Measurements from ENCODE around the gene KIAA1614.

Gene KIAA1614, protein sequence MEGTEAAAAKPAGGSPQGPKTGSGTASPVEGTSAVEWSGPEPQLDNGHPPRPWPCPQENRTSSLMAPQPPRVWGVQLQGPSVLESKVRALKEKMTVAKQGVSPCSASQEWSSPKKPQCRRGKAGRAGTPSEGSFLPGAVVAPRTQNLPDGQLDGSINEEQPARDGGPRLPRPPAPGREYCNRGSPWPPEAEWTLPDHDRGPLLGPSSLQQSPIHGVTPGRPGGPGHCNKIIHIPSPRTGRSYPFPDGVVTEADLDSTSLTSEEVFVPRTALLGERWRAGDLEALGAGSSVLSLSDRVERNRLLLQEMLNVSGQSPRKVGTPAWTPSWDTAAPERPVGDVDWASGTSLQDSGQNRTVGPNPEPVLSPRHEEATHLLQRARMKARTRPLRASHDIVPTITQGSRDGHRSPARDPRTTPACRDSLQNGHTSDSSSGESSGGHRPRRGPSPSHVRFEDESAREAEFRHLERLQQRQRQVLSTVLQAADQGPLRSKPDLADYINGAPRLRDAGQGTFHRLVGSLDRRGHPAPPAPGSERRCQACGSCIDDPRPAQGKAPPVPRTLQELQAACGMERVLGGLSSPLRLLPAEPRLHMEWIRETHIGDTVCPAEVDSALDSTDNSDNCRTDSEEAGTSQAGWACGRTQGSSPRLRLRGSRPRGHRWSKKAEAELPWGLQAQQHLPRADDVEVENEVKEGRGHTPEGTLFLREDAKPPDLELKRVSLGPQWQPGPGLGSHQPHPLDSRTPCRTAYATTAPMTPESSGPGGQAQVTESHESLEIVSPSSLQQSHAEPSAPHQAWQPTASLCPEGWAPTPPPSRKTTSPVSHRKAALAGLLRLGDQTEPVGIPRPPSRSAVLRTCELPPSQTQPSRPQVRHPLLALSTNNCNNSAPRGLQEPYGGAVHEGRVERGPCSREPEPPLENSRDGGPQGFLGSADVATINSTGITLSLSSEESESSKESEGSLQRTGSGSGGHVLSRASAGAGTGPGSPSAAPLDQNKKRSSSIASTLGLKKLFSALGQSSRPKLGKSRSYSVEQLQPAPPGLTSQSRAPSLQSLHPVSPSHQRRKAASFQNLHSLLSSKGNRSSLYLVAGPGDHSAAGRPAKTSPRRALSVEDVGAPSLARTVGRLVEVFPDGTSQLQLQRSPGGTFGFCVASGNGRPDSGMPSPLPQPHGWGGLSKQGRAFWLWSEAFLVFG

DNA sequence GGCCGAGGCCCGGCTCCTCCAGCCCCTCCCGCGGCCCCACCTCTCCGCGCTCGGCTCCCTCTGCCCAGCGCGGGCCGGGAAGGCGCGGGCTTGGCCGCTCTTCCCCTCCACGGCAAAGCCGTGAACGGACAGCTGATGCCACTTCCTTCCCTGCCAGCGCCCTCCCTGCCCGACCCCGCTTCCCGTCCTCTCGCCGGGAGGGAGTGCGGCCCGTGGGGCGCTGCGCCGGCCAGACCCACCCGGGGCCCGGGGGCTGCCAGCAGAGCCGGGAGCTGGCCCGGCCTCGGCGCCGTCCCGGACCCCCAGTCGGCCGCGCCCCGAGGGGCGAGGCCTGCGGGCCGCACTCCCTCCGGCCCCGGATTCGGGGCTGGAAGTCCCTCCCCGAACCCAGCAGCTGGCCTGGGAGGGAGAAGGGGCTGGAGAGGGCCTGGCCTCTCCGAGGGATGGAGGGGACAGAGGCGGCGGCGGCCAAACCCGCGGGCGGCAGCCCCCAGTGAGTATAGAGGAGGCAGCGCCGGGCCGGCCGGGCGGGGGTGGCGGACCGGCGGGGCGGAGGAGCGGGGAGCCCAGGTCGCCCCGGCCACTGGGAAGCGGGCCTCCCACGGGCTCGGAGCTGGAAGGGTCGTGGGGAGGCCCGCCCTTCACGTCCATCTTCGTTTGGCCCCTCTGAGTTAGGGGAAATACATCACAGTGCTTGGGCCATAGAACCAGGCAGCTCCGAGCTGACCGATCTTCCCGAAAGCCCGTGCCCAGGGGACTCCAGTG, at the start of gene KIAA1614:
Gene KIAA1614 (plus strand): TSS at position 97 of the 765 bp plus-strand sequence. CDS start 347 bp downstream, at position 444.
- FAIRE-seq (no peak), DNase-seq (ENCODE audit: extremely low spot score, insufficient read length, low read depth) (no peak)

DNA sequence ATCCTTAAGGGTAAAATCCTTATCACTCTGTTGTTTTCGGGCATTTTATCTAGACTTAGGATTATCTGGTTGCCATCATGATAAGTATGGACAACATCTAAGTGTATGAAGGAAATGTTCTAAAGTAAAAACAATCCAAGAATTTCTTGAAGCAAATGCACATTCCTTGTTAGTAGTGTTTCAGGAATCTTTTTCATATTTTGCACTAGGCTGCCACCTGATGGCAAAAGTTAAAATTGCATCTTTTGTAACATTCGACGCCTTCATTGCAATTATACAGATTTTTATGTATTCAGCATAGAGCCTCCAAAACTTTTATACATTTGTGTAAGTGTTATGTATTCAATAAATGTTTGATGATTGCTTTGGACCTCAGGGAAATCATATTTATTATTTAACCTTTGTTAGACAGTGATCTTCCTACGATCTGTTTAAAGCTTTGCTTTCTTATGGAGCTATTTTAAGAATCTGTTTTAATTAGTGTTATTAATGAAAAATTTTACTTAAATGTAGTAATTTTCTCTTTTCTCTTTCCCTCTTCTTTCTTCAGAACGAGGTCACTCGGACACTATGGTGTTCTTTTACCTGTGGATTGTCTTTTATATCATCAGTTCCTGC, 49.4 kb upstream of the KIAA1614 start:
- peak; percentile 11 for DNase-seq (ENCODE audit: extremely low spot score, insufficient read length, low read depth)
- FAIRE-seq: peak; percentile 81

DNA sequence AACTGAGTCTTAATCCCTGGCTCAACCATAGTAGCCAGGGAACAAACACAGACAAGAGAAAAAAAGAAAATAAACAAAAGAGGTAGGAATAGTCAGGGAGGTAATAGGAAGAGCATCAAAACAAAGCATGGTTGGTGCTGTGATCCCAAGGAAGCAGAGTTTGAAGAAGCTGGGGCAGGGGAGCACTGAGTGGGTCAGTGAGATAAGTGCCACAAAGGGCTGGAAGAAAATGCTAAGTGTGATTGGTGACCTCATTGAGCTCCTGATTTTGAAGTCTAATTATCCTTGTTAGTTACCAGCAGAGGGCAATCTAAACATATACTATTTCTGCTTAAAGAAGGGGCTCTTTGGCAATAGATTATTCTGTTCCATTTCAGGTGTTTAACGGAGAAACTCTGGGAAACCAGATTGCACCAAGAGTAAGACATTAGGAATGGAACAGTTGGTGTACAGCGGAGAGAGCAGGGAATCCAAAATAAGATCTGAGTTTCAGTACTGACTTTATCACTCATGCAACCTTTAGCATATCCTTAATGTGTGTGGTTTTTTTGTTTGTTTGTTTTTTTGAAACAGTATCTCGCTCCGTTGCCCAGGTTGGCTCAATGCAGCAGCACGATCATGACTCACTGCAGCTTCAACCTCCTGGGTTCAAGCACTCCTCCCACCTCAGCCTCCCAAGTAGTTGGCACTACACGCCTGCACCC, 30.7 kb upstream of the KIAA1614 start:
- DNase-seq (ENCODE audit: extremely low spot score, insufficient read length, low read depth) (peak; percentile 44), FAIRE-seq (peak; percentile 90)

DNA sequence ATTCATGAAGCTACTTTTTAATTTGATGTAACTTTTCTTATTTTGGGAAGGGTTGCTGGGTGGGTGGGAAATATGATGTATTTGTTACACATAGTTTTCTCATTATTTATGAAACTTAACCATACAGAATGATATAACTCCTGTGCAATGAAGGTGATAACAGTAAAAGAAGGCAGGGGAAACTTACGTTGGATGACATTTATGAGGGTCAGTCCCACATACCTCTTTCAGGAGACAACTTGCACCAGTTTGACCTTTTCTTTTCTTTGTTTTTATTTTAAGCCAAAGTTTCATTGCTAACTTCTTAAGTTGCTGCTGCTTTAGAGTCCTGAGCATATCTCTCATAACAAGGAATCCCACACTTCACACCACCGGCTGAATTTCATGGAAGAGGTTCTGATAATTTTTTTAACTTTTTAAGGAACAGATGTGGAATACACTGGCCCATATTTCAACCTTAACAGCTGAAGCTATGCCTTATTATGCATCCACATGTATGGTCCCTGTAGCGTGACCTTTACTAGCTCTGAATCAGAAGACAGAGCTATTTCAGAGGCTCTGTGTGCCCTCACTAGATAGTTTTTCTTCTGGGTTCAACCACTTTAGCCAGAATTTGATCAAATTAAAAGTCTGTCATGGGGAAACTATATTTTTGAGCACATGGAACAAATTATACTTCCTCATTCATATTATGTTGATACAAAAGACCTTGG, 28.0 kb upstream of the KIAA1614 start:
- FAIRE-seq (no peak), DNase-seq (ENCODE audit: extremely low spot score, insufficient read length, low read depth) (no peak)

DNA sequence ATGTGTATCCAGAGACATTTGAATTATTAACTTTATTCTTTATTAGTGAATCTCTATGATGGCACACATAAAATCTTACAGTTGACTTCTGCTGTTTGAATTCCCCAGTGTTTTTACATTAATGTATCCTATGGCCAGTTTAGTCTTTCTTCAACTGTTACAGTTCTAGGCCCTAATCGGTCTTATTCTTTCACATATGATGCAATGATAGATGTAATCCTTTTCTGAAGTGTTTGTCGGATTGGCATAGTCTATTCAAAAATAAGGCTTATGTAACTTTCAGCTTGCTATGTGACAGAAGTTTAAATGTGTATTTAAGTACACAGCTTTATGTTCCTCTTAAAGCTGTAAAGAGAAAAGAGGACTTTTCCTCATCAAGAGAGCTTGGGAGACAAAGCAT, 26.4 kb upstream of the KIAA1614 start:
- DNase-seq (ENCODE audit: extremely low spot score, insufficient read length, low read depth) (no peak), FAIRE-seq (peak; percentile 21)

DNA sequence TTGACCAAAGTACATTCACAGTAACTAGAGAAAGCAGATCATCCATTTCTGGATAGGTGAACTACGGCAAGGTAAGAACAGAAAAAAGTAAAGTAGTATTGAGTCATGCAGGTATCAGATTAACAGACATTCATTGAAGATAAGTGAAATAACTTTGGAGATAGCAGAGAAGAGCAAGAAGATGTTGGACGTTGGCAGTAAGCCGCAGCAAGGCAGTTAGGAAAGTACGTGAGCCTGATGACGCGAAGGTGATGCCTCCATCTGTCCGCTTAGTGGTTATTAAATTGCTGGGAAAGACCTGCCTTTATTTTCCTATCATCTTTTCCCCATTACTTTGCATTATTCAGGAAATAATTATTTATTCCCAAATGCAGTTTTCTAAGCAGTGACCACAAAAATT, 24.9 kb upstream of the KIAA1614 start:
- no peak for DNase-seq (ENCODE audit: extremely low spot score, insufficient read length, low read depth)

DNA sequence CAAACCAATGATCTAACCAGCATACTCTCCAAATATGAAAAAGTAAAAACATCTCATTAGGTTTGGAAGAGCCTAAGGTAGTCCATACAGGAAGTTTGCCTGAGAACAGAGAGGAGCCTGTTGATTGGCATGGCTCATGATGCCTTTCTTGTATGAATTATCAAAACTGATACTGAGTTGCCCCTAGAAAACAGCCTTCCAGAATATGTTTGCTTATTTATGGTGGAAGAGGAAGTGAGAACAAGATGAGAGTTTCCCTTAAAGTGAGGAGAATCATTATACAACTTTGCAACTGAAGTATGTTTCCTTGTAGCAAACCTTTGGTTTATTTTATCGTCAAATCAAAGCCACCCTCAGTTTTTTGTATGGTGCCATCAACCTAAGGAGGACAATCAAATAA, 23.8 kb upstream of the KIAA1614 start:
- FAIRE-seq (peak; percentile 95), DNase-seq (ENCODE audit: extremely low spot score, insufficient read length, low read depth) (no peak)

More for the DNA sequence above, 24.9 kb upstream of the KIAA1614 start:
- FAIRE-seq: no peak

DNA sequence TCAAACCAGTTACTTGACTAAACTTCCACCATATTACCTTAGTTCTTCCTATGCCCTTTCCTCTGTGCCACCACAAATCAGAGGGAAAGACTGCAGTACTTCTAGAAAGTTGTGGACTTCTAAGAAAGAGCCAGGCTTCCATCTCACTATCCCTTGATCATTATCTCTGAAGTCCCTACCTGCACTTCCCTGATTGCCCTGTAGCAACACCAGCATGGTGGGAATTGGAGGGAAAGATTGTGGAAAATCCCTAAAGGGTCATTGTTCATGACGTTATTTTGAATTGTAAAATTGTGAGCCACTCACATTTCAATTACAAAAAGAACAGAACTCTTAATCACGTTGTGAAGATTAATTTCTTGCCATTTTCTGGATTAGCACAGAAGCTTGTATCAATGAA, 23.4 kb upstream of the KIAA1614 start:
- no peak for DNase-seq (ENCODE audit: extremely low spot score, insufficient read length, low read depth)
- no peak for FAIRE-seq

DNA sequence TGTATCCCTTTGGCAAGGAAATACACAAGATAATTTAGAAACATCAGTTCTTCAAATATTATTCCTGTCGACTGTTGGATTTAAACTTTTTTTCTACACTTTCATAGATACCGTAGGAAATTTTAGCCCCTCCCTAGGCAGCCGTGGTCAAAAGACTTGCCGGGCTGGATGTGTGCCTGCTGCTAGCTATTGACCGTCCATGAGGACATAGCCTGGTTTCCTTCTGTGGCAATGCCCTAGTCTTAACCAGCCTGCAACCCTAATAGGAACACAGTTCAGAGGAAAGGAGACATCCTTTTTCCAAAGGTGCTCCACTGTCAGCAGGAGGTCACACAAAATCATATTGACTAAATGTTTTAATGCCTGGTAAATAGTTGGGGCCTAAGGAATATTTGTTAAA, 20.4 kb upstream of the KIAA1614 start:
- no peak for FAIRE-seq

DNA sequence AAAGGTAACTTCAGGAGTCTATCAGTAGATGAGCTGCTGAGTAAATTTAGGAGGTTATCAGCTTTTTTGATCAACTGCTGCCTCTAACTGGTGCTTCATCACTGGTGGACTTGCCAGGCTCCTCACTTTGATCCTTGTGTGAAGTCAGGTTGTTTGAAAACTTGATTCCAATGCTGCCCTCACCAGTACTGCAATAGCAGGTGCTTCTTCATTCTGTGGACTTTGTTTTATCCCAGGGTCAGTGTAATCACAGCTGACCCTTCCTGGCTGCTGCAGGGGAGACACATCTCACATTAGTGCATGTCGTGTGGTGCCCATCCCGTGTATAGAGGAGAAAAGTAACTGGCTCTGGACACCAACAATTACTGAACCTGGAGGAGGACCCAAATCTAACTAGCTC, 20.0 kb upstream of the KIAA1614 start:
- FAIRE-seq: no peak

More for the DNA sequence above, 20.4 kb upstream of the KIAA1614 start:
- no peak for DNase-seq (ENCODE audit: extremely low spot score, insufficient read length, low read depth)

DNA sequence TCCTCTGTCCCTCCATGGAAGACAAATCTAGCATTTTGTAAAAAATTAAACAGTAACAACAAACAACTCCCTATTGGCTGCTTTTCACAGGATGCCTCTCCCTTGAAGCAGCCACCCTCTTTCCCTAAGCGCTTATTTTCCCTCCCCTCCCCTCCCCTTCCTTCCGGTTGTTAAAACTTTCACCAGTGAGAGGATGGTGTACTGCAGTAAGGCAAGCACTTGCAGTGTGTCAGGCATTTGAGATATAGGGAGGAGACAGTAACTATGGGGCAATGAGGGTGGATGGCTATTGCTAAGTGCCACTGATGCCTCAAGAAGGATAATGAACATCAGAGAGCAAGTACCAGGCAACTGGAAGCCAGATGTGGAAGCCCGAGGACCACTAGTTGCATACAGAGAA, 19.1 kb upstream of the KIAA1614 start:
- FAIRE-seq (peak; percentile 12), DNase-seq (ENCODE audit: extremely low spot score, insufficient read length, low read depth) (no peak)

More for the DNA sequence above, 20.0 kb upstream of the KIAA1614 start:
- no peak for DNase-seq (ENCODE audit: extremely low spot score, insufficient read length, low read depth)

DNA sequence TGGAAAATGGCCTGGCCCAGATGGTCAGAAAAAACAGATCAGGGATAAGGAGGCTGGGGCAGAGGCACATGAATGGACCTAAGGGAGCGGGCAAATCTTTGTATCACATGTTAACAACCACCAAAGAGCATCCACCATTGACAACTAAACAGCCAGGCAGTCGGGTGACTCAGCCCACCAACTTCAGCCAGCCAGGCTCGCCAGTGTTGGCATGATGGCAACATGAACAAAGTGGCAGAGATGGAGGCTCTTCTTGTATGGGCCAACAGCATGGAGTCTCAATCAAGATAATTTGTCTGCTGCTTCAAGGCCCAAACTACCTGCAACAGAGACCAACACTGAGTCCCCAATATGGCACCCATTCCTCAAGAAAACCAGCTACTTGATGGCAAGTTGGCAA, 16.5 kb upstream of the KIAA1614 start:
- FAIRE-seq: no peak
- no peak for DNase-seq (ENCODE audit: extremely low spot score, insufficient read length, low read depth)

DNA sequence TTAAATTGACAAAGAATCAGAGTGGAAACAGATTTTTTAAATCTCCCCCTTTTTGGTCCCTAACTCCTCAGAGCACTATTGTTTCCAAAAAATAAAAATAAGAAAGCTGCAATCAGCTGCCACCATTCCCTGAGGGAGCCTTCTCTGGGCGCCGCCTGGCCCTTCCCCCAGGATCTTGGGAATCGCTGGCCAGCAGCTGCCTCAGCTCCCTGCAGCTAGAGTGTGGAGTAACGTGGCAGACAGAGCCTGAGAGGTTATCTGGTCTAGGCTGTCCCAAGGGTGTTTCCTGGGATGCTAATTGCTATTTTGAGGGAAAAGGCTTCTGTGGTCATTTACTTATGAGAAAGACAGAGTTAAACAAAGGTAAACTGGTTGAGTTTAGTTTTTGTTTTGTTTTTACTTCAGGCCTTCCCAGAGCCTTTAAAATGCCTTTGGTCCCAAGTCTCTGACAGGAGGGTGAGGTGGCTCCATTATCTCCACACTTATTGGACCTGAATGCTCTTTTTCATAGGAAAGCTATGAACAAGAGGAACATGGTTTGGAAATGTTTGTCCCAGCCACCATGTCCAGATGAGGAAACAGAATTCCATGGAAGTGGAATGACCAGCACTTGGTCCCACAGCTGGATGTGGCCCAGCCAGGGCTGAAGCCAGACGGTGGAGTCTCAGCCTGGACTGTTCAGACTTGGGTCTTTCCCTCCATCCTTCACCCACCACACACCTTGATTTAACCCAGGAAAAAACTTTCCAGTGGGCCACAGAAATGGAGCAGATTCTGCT, 14.1 kb upstream of the KIAA1614 start:
- DNase-seq (ENCODE audit: extremely low spot score, insufficient read length, low read depth) (no peak), FAIRE-seq (no peak)

DNA sequence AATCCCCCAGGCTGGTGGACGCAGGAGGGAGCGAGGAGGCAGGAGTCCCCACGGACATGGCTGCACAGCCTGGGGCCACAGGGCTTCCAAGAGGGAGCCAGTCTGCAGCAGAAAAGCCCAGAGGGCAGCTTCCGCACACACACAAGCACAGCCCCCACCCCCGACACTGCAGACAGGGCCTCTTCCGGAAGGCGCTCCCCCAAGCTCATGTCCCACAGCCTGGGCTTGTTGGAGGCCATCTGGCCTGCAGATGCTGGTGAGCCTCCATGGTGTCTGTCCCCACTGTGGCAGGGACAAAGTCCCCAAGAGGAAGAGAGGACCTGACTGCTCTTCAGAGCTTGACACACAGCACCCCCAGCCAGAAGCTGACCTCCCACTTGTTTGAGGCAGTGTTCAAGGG, 13.4 kb upstream of the KIAA1614 start:
- DNase-seq (ENCODE audit: extremely low spot score, insufficient read length, low read depth) (no peak), FAIRE-seq (no peak)

DNA sequence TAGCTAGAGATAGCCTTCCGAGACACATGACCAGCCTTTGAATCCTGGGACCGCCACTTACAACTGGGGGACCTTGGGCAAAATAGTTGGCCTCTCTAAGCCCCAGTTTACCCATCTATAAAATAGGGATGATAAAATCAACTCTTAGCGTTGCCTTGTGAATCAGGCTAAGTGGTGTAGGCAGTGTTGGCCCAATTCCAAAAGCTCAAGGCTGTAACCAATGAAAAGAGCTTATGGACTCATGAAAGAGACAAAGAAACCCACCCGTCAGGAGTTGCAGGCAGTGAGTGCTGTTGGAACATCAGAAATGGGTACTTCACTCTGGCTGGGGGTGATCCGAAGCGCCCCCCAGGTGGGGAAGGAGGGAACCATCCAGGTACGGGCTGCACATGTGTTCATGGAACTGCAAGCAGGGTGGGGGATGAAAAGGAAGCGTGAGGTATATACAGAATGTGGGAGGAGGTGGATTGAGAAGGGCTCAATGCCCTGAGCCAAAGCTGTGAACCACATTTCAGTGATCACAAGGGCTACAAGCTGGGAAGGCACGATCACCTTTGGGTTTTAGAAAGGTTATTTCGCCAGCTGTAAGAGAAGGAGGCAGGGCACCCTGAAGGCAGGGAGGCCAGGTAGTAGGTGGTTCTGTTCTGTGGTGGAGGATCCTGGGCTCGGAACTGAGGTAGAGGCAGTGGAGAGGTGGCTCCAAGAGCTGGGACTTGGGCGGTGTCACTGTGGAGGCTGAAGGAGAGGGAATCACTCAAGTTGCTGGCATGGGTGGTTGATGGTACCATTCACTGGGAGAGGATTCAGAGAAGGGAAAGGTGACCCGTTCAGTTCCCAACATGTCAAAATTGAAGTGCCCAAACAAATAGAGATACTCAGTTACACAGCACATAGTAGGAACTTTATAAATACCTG, 11.4 kb upstream of the KIAA1614 start:
- no peak for DNase-seq (ENCODE audit: extremely low spot score, insufficient read length, low read depth)
- no peak for FAIRE-seq

DNA sequence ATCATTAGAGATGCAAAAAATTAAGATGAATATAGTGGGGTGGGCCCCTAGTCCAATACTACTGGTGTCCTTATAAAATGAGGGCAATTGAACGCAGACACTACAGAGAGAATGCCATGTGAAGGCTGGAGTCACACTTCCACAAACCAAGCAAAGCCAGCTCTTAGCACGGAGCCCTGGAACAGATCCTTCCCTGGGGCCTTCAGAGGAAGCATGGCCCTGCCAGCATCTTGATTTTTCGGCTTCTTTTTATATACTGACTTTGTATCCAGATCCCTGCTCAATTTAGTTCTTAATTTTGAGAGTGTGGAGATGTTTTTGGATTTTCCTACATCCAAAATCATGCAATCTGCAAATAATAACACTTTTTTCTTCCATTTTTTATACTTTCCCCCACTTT, 10.2 kb upstream of the KIAA1614 start:
- no peak for FAIRE-seq
- no peak for DNase-seq (ENCODE audit: extremely low spot score, insufficient read length, low read depth)
